ENCODE results near the gene NBAS. TPM values are rescaled to one million over a fixed set of nuclear protein-coding genes. Genes with fewer than 3 reads are reported as not detected.
"Not testable (repeated sequence)": the region's sequence is repeated elsewhere in the genome, so short reads cannot be mapped to it uniquely, and the experiment has no call there.

NBAS gene
- total and polyA plus RNA-seq, 2 donors: 26.0 to 118 TPM

DNA sequence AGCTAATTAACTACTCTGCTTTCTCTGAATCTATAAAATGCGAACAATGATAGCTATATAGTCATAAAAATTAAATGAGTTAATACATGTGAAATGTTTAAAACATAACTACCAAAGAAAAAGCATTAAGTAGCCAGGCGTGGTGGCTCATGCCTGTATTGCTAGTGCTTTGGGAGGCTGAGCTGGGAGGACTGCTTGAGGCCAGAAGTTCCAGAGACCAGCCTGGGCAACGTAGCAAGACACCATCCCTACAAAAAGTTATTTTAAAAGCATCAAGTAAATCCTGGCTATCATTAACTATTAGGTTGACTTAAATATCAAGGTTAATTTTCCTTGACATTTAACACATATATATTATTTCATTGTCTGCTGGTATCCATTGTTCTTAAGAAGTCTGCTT lies 152.4 kb downstream of the NBAS start:
- H3K4me1 ChIP-seq (ENCODE audit: insufficient read depth): no peaks in the 10 kb centered on the region
- WGBS: 96% methylated on average over 3 of the region's 3 CpGs
- DNase-seq (ENCODE audit: extremely low spot score): no peak
- no peak overlapping the region for H3K27ac ChIP-seq (ENCODE audit: low read depth)
- no peaks in the 10 kb centered on the region for H3K36me3 ChIP-seq (ENCODE audit: insufficient read depth)
- H3K4me3 ChIP-seq (ENCODE audit: low read depth, low read length): no peak overlapping the region

DNA sequence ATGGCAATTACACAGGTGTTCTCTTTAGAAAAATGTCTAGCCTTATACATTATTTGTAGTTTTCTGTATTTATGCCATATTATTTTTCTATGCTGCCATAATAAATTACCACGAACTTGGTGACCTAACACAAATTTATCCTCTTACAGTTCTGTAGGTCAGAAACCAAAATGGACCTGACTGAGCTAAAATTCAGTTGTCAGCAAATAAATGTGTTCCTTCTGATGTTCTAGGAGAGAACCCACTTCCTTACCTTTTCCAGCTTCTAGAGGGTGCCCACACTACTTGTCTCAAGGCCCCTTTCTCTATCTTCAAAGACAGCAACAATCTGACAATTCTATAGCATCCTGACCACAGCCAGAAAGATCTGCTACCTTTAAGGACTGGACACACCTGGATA lies 153.5 kb downstream of the NBAS start:
- no peak overlapping the region for H3K27ac ChIP-seq (ENCODE audit: low read depth)
- H3K4me3 ChIP-seq (ENCODE audit: low read depth, low read length): no peak overlapping the region
- WGBS: 94% methylated on average over 1 of the region's 1 CpG
- no peaks in the 10 kb centered on the region for H3K4me1 ChIP-seq (ENCODE audit: insufficient read depth)
- DNase-seq (ENCODE audit: extremely low spot score): no peak
- no peaks in the 10 kb centered on the region for H3K36me3 ChIP-seq (ENCODE audit: insufficient read depth)

DNA sequence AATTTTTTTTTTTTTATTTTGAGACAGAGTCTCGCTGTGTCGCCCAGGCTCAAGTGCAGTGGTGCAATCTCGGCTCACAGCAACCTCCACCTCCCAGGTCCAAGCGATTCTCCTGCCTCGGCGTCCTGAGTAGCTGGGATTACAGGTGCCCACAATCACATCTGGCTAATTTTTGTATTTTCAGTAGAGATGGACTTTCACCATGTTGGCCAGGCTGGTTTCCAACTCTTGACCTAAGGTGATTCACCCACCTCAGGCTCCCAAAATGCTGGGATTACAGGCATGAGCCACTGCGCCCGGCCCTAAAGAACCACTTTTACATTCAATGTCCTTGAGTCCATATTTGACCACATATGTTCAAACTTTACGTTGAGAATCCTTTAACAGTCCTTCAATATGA lies 156.6 kb downstream of the NBAS start:
- not testable (repeated sequence) for DNase-seq (ENCODE audit: extremely low spot score); H3K4me1 ChIP-seq (ENCODE audit: insufficient read depth); H3K4me3 ChIP-seq (ENCODE audit: low read depth, low read length); H3K36me3 ChIP-seq (ENCODE audit: insufficient read depth); H3K27ac ChIP-seq (ENCODE audit: low read depth)
- WGBS: 98% methylated on average over 9 of the region's 9 CpGs

DNA sequence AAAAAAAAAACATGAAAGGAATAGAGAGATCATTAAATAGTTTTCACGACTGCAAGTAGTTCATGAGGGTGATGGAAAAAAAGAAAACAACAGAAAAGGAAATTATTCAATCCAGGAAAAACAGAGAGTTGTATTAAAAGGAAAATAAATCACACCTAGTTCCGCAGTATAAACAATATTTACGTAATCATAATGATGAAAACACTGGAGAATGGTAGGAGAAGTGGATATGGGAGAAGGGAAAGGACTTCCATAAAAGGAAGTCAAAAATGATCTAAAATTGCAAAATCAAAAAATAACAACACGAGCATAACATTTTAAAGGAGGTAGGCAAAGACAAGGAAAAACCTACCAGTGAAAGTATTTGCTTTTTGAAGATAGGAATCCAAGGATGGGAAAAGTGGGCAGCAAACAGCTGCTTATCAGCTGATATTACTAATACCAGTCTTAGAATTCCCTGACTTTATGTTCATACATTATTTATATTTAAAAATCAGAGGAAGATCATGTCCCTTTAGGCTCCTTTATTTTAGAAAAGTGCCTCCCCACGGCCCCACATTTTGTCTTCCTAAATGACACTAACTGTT lies 160.8 kb downstream of the NBAS start:
- no peak overlapping the region for H3K27ac ChIP-seq (ENCODE audit: low read depth)
- no peak for DNase-seq (ENCODE audit: extremely low spot score)
- no peak overlapping the region for H3K4me3 ChIP-seq (ENCODE audit: low read depth, low read length)
- H3K4me1 ChIP-seq (ENCODE audit: insufficient read depth): no peaks in the 10 kb centered on the region
- WGBS: 89% methylated on average over 5 of the region's 5 CpGs
- no peaks in the 10 kb centered on the region for H3K36me3 ChIP-seq (ENCODE audit: insufficient read depth)

DNA sequence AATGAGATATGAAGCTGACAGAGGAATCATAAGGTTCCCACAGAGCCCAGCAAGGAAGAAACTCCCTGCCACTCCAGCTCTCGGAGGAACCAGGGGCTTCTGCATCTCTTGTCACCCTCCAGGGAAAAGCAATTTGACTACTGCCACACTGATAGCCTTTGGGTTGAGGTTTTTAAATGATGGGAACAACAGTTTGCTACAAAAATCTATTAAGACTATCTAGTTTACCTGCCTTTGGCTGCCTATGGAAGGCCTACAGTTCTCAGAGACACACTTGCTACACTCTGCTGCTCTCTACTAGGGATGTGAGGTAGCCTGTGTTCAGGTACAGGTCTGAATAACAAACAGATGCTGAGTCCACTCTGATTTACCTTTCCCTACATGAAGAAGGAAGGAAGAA lies 161.9 kb downstream of the NBAS start:
- Histone ChIP-seq H3K27ac (ENCODE audit: low read depth) (no peak overlapping the region), H3K36me3 (ENCODE audit: insufficient read depth) (no peaks in the 10 kb centered on the region), H3K4me3 (ENCODE audit: low read depth, low read length) (no peak overlapping the region), H3K4me1 (ENCODE audit: insufficient read depth) (no peaks in the 10 kb centered on the region)
- WGBS: 100% methylated on average over 1 of the region's 1 CpG
- no peak for DNase-seq (ENCODE audit: extremely low spot score)

DNA sequence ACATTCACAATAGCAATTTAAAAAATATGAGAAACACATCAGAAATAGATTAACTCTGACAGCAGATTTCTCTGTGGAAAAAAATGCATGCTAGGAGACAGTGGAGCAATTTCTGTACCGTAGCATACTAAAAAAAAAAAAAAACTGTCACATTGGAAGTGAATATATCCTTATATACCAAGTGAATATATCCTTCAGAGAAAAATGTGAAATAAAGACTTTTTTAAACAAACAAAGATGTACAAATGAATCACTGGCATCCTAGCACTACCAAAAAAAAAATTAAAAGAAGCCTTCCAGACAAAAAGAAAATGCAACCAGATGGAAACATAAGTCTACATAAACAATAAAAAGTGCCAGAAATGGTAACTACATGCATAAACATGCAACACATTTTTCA lies 169.4 kb downstream of the NBAS start:
- Histone ChIP-seq H3K36me3 (ENCODE audit: insufficient read depth) (peaks cover 1% of the 10 kb centered on the region), H3K27ac (ENCODE audit: low read depth) (no peak overlapping the region), H3K4me3 (ENCODE audit: low read depth, low read length) (no peak overlapping the region), H3K4me1 (ENCODE audit: insufficient read depth) (no peaks in the 10 kb centered on the region)
- WGBS: 93% methylated on average over 1 of the region's 1 CpG
- DNase-seq (ENCODE audit: extremely low spot score): no peak

DNA sequence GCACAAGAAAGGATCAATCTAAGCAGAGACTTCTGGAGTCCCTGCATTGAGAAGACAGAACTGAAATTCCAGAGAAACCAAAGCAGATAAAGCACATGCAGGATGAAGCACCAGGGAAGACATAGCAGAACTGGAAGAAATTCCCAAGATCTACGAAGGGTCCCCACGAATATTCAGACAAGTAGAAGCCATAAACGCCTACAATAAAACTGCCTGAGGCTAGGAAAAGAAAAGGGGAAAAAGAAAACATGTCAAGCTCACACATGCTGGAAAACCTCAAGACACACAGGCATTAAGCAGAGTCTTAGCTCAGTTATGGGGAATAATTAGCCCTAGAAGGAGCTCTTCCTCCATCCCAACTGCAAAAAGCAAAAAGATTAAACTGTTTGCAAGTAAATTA lies 171.2 kb downstream of the NBAS start:
- Histone ChIP-seq H3K36me3 (ENCODE audit: insufficient read depth) (peaks cover 1% of the 10 kb centered on the region), H3K4me1 (ENCODE audit: insufficient read depth) (no peaks in the 10 kb centered on the region), H3K27ac (ENCODE audit: low read depth) (no peak overlapping the region), H3K4me3 (ENCODE audit: low read depth, low read length) (no peak overlapping the region)
- DNase-seq (ENCODE audit: extremely low spot score): no peak
- 57% methylated on average over 3 of the region's 3 CpGs for WGBS

DNA sequence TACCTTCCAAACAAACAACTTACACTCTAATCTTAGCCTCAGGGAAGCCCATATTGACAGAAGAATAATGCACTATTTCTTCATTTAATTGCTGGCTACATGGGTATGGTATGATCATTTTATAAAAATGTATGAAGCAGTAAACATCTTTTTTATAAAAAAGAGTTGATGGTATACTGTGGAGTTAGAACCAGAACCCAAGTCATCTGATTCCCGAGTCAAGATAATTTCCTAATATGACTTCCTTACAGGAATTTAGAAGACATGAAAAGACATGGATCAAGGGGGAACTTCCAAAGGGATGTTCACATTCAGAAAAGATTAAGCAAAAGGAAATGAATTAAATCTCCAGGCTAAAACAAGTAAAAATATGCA lies 171.8 kb downstream of the NBAS start:
- peaks cover 1% of the 10 kb centered on the region for H3K36me3 ChIP-seq (ENCODE audit: insufficient read depth)
- no peak overlapping the region for H3K4me3 ChIP-seq (ENCODE audit: low read depth, low read length)
- WGBS: 91% methylated on average over 1 of the region's 1 CpG
- H3K27ac ChIP-seq (ENCODE audit: low read depth): no peak overlapping the region
- DNase-seq (ENCODE audit: extremely low spot score): no peak
- no peaks in the 10 kb centered on the region for H3K4me1 ChIP-seq (ENCODE audit: insufficient read depth)

DNA sequence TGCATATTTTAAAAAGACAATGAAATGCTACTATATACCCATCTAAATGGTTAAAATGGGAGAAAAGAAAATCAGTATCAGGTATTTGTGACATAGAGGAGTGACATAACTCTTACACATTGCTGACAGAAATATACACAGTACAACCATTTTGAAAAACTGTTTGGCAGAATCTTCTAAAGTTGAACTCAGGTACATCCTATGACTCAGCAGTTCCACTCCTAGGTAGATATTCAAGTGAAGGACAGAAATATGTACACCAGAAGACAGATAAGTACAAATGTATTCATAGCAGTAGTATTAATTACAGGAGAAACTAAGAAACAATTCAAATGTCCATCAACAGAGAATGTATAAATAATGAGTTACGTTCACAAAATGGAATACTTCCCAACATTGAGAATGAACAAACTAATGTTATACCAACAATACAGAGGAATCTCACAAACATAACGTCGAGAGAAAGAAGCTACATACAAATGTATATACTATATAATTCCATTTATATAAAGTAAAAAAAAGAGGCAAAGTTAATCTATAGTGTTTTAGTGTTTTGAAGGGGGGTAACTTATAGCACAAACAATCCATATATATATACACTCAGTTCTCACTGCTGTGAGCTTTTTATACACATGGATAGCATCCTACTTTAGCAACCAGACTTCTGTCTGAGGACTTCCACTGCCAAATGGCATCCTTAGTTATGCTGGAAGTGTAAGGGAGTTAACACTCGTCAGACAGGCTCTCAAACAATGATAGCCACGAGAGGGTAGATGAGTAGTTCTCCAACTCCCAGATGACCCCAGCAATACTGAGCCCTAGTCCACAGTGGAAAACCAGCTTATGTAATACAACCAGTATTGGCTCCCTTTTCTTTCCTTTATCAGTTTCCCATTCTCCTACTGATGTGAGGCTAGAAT lies 172.5 kb downstream of the NBAS start:
- Histone ChIP-seq H3K27ac (ENCODE audit: low read depth) (no peak overlapping the region), H3K4me3 (ENCODE audit: low read depth, low read length) (no peak overlapping the region), H3K4me1 (ENCODE audit: insufficient read depth) (no peaks in the 10 kb centered on the region), H3K36me3 (ENCODE audit: insufficient read depth) (peaks cover 1% of the 10 kb centered on the region)
- no peak for DNase-seq (ENCODE audit: extremely low spot score)
- WGBS: 91% methylated on average over 5 of the region's 5 CpGs

DNA sequence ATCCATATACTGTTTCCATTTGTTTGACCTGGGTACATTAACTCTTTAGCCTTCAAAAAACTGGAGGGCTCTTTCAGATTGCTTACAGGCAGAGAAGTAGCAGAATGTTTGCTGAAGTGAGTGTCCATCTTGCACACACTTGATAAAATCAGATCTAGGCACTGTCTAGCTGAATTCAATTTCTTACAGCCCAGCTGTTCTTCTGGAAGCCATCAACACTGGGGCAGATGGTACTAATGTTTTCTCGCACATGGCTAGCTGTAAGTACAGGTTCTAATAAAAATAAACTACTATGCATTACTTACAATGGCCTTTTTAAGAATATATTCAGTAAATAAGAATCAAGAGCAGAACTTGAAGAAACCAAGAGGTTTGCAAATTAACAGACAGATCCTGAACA lies 175.9 kb downstream of the NBAS start:
- 96% methylated on average over 1 of the region's 1 CpG for WGBS
- Histone ChIP-seq H3K4me3 (ENCODE audit: low read depth, low read length) (no peak overlapping the region), H3K36me3 (ENCODE audit: insufficient read depth) (no peaks in the 10 kb centered on the region), H3K27ac (ENCODE audit: low read depth) (no peak overlapping the region), H3K4me1 (ENCODE audit: insufficient read depth) (no peaks in the 10 kb centered on the region)
- no peak for DNase-seq (ENCODE audit: extremely low spot score)

DNA sequence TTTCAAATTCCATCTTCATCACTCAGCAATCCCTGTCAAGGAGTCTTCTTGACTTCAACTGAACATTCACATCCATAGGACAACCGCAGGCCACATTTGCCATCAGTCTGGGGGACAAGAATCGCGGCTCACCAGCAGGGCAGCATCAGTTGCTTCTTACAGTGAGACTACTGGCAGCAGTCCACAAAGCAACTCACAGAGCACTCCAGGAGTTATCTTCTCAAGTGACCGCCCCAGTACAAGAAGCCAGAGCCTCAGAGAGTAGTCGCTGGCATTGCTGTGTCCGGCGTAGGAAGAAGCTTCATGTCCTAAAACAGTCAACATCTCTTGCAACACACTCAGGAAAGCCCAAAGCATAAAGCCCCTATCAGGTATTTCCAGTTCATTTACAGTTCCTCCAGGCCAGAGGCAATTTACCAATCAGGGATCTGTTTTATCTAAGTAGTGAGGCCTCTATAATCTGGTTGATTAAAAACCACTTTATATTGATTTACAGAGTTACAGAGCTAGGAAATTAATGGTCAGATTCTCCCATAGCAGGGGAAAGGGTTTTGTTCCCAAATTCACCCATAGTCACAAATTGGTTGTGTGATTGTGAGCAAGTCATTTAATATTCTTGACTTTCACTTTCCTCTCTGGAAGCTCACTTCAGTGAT lies 177.3 kb downstream of the NBAS start:
- Histone ChIP-seq H3K4me1 (ENCODE audit: insufficient read depth) (no peaks in the 10 kb centered on the region), H3K4me3 (ENCODE audit: low read depth, low read length) (no peak overlapping the region), H3K27ac (ENCODE audit: low read depth) (no peak overlapping the region), H3K36me3 (ENCODE audit: insufficient read depth) (no peaks in the 10 kb centered on the region)
- no peak for DNase-seq (ENCODE audit: extremely low spot score)
- WGBS: 82% methylated on average over 7 of the region's 7 CpGs

DNA sequence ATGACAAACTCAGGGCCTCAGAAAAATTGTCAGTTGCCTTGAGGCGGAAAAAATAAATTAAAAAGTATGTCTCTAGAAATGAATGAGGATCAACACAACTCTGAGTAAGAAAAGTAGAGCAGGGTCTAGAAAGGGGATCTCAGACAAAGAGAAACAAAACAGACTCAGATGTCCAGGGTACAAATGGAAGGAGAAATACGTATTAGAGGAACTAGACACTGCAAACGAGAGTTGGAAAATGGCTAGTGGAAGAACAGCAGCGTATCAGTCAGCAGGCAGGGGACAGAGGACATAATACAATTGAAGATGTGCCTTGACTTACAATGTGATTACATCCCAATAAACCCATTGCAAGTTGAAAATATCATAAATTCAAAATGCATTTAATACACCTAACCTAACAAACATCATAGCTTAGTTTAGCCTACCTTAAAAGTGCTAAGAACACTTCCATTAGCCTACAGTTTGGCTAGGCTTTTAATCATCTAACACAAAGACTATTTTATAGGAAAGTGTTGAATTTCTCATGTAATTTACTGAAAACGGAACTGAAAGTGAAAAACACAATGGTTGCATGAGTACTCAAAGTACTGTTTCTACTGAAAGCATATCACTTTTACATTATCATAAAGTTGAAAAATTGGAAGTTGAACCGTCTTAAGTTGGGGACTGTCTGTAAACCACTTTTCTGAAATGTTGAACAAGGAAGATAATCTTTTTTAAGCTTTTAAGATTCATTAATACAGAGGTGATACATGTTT lies 182.8 kb downstream of the NBAS start:
- H3K36me3 ChIP-seq (ENCODE audit: insufficient read depth): no peaks in the 10 kb centered on the region
- no peak overlapping the region for H3K4me3 ChIP-seq (ENCODE audit: low read depth, low read length)
- no peaks in the 10 kb centered on the region for H3K4me1 ChIP-seq (ENCODE audit: insufficient read depth)
- 78% methylated on average over 6 of the region's 6 CpGs for WGBS
- no peak for DNase-seq (ENCODE audit: extremely low spot score)
- no peak overlapping the region for H3K27ac ChIP-seq (ENCODE audit: low read depth)

DNA sequence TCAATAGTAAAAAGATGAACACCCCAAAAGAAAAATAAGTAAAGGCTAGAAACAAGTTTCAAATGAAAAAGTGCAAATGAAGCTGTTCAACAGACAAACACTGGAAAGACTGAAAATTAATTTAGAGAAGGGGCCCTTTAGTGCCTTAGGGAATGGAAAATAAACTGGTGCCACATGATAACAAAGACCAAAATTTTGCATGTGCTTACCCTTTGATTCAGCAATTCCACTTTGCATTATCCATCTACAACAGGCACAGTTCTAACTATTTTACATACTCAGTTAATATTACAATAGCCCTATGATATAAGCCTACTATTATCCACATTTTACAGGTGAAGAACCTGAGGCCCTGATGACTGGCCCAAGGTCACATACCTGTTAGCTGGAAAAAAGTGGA lies 183.9 kb downstream of the NBAS start:
- Histone ChIP-seq H3K4me1 (ENCODE audit: insufficient read depth) (no peaks in the 10 kb centered on the region), H3K27ac (ENCODE audit: low read depth) (no peak overlapping the region), H3K36me3 (ENCODE audit: insufficient read depth) (no peaks in the 10 kb centered on the region), H3K4me3 (ENCODE audit: low read depth, low read length) (no peak overlapping the region)
- DNase-seq (ENCODE audit: extremely low spot score): no peak

All from urinary bladder (tissue), 4 donors.